WERI-Rb-1 (cell line): ENCODE measurements around the gene MBP.

Experiments used
- DNase-seq: peaks from one replicate; pipeline ENCODE4 v3.0.0-alpha.2; 2020
- H3K27ac ChIP-seq: fragments of 250-450 bp; sonication (Bioruptor Pico); 2 replicates; pipeline ENCODE4 v1.5.1; 2020; ENCODE audit warnings: mild to moderate bottlenecking, moderate library complexity
- H3K27me3 ChIP-seq: fragments of 250-450 bp; sonication (Bioruptor Pico); 2 replicates; pipeline ENCODE4 v1.5.1; 2021; ENCODE audit warnings: mild to moderate bottlenecking, low read depth, moderate library complexity; ENCODE audit not compliant: insufficient read depth, severe bottlenecking
- H3K36me3 ChIP-seq: fragments of 250-450 bp; sonication (Bioruptor Pico); 2 replicates; pipeline ENCODE4 v1.5.1; 2020; ENCODE audit warnings: mild to moderate bottlenecking, moderate library complexity
- H3K4me3 ChIP-seq: 2 replicates; pipeline ENCODE4 v1.5.1; 2011; ENCODE audit warnings: low read depth, mild to moderate bottlenecking, control low read depth, low read length
- H3K9me3 ChIP-seq: fragments of 250-450 bp; sonication (Bioruptor Pico); 2 replicates; pipeline ENCODE4 v1.5.1; 2021; ENCODE audit warnings: mild to moderate bottlenecking, moderate library complexity; ENCODE audit not compliant: severe bottlenecking
- CTCF ChIP-seq: IDR thresholded peaks from 2 replicates; pipeline ENCODE4 v1.5.1; 2011; ENCODE audit warnings: low read depth, mild to moderate bottlenecking, control low read depth, inconsistent platforms, low read length

MBP gene

DNA sequence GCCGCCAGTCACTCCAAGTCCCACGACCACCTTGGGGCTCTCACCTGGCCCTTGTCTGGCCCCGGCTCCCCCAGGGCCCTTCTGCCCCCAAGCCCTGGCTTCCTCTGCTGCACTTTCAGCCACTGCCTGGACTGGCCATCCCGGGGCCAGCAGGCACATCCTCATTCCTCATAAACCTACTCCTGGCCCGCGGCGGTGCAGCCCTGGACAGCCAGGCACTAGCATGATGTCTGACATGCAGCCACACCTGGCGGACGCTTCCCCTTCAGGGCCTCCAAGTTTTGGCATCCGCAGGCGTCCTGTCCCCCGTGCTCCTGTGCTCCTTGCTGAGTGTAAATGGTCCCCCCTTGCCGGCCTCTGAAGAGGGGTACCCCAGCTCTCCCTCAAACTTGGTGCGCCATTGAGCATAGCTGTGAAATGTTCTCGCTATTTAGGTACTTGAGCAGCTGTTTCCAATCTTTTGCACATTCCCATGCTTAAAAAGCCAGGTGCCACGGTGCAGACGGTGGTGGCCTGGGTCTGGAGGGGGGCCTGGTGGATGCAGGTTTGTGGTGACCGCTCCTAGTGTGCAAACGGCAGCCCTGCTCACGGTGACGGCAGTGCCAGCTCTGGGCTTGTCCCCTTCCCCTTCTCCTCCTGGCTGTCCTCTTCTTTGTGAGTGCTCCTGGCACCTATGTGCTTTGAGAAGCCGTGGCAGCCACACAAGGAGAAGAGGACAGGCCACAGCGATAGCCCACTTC, 123.8 kb downstream of the MBP start:
- DNase-seq = no peak
- no peaks in the 10 kb centered on the region for H3K27me3 ChIP-seq
- H3K27ac ChIP-seq = no peak overlapping the region
- no peaks in the 10 kb centered on the region for H3K9me3 ChIP-seq
- H3K36me3 ChIP-seq = no peaks in the 10 kb centered on the region
- H3K4me3 ChIP-seq = no peak overlapping the region
- TF ChIP-seq CTCF = no peak

DNA sequence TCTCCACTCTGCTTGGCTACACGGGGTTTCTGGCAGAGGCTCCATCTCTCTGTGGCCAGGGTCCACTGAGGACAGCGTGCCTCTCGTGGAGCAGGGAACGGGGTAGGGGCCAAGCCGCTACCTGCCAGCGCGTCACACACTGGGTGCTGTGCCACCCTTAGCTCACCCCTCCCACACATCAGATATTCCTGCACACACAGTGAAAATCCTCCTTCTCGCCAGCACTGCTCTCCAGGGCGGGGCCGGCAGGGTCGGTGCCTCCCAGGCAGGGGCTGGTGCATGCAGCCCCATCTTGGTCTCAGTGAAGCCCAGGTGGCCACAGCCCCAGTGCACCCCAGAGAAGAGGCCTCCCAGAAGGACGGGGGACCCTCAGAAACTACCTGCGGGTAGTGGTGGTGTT, 124.6 kb downstream of the MBP start:
- Histone ChIP-seq H3K36me3 (no peaks in the 10 kb centered on the region), H3K9me3 (no peaks in the 10 kb centered on the region), H3K27ac (no peak overlapping the region), H3K4me3 (no peak overlapping the region), H3K27me3 (no peaks in the 10 kb centered on the region)
- TF ChIP-seq CTCF = no peak
- no peak for DNase-seq

GRCh38 chr18:77007251-77007650, 125.3 kb downstream of the MBP start:
- Histone ChIP-seq H3K27me3 (no peaks in the 10 kb centered on the region), H3K9me3 (no peaks in the 10 kb centered on the region), H3K4me3 (no peak overlapping the region), H3K27ac (no peak overlapping the region), H3K36me3 (no peaks in the 10 kb centered on the region)
- no peak for DNase-seq
- TF ChIP-seq CTCF = no peak

DNA sequence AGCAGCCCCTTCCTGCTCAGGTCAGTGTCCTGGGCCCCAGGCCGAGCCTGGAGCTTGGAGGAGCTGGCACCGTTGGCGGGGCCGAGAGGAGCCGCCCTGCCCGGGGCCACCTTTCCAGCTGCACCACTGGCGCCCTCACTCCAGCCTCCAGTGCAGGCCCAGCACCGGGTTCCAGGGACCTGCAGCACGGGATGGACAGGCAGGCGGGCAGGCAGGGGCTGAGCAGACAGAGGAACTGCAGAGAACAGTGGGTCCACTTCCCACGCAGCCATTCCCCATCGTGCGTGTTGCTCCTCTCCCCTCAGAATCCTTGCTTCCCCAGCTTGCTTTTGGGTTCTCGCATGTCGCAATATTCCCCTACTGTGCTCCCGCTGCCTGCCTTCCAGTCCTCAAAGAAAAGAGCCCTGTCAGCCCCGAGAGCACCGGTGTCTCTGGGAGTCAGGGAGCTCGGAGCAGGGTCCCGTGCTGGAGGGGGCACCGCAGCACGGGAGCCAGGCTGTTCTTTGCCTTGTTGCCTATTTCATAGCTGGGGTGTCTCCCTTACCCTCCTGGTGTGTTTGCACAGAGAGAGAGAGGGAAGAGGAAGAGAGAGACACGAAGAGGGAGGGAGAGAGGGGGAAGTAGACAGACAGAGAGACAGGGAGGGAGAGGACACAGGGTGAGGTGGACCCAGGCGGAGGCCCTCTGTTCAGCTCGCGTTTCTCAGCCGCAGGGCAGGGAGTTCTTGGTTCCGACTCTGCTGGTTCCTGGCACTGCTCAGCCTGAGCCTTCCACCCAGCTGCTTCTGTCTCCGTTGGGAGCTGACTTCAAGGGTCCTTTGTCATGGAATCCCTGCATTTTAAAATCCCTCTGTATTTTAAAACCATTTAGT, 126.0 kb downstream of the MBP start:
- no peak overlapping the region for H3K27ac ChIP-seq
- no peaks in the 10 kb centered on the region for H3K27me3 ChIP-seq
- H3K36me3 ChIP-seq = no peaks in the 10 kb centered on the region
- no peaks in the 10 kb centered on the region for H3K9me3 ChIP-seq
- DNase-seq = no peak
- TF ChIP-seq CTCF = no peak
- no peak overlapping the region for H3K4me3 ChIP-seq

GRCh38 chr18:77005651-77006195, 126.9 kb downstream of the MBP start:
- no peaks in the 10 kb centered on the region for H3K36me3 ChIP-seq
- no peaks in the 10 kb centered on the region for H3K9me3 ChIP-seq
- no peaks in the 10 kb centered on the region for H3K27me3 ChIP-seq
- no peak for DNase-seq
- no peak overlapping the region for H3K4me3 ChIP-seq
- no peak overlapping the region for H3K27ac ChIP-seq
- no peak for TF ChIP-seq CTCF
